Neuronal stem cell (in vitro differentiated cells): Measurements from ENCODE around the gene TBC1D16.

Experiments
- DNase-seq: peaks from one replicate; pipeline ENCODE4 v3.0.0-alpha.2; 2013; ENCODE audit warnings: low spot score
- H2AFZ ChIP-seq: one replicate; pipeline ENCODE4 v1.6.1; 2013; ENCODE audit warnings: mild to moderate bottlenecking, low read length, inconsistent platforms
- H2AK5ac ChIP-seq: 2 replicates; pipeline ENCODE4 v1.6.1; 2013; ENCODE audit warnings: low read depth, mild to moderate bottlenecking, inconsistent platforms, low read length, moderate library complexity, mixed read lengths
- H2BK120ac ChIP-seq: 2 replicates; pipeline ENCODE4 v1.6.1; 2013; ENCODE audit warnings: low read depth, mild to moderate bottlenecking, inconsistent platforms, low read length, moderate library complexity, mixed read lengths
- H2BK12ac ChIP-seq: one replicate; pipeline ENCODE4 v1.6.1; 2013; ENCODE audit warnings: low read length, inconsistent platforms
- H2BK15ac ChIP-seq: 2 replicates; pipeline ENCODE4 v1.6.1; 2013; ENCODE audit warnings: mild to moderate bottlenecking, low read length, inconsistent platforms, mixed read lengths
- H2BK5ac ChIP-seq: one replicate; pipeline ENCODE4 v1.6.1; 2013; ENCODE audit warnings: inconsistent platforms, mild to moderate bottlenecking, low read length, moderate library complexity
- H3K14ac ChIP-seq: one replicate; pipeline ENCODE4 v1.6.1; 2013; ENCODE audit warnings: low read length, inconsistent platforms
- H3K18ac ChIP-seq: 2 replicates; pipeline ENCODE4 v1.6.1; 2013; ENCODE audit warnings: low read length, inconsistent platforms
- H3K23ac ChIP-seq: 2 replicates; pipeline ENCODE4 v1.6.1; 2013; ENCODE audit warnings: low read depth, mild to moderate bottlenecking, mixed read lengths, low read length, inconsistent platforms; ENCODE audit not compliant: poor library complexity
- H3K27ac ChIP-seq: replicated peaks from 3 replicates; pipeline ENCODE4 v1.5.1; 2013; ENCODE audit warnings: low read length, inconsistent platforms
- H3K27me3 ChIP-seq, 3 experiments: 2 replicates each; pipeline ENCODE4 v1.6.1; 2013; ENCODE audit warnings: low read length in 3 of 3, mild to moderate bottlenecking in 2 of 3, inconsistent platforms in 1 of 3, low read depth in 1 of 3, mixed read lengths in 1 of 3, moderate library complexity in 1 of 3; ENCODE audit not compliant: control insufficient read depth in 3 of 3, insufficient read depth in 3 of 3
- H3K36me3 ChIP-seq, 2 donors: replicated peaks in 1 of 2; 2 replicates each; pipeline ENCODE4 v1.6.1; 2013; ENCODE audit warnings: low read length in 2 of 2; ENCODE audit not compliant: control insufficient read depth in 2 of 2, insufficient read depth in 2 of 2
- H3K4ac ChIP-seq: 2 replicates; pipeline ENCODE4 v1.6.1; 2013; ENCODE audit warnings: inconsistent platforms, mild to moderate bottlenecking, low read length, moderate library complexity
- H3K4me1 ChIP-seq, 2 donors: 1 replicate in 1 of 2; 2 replicates in 1 of 2; pipeline ENCODE4 v1.6.1; 2013; ENCODE audit warnings: low read length in 2 of 2, low read depth in 1 of 2; ENCODE audit not compliant: control insufficient read depth in 2 of 2, insufficient read depth in 1 of 2
- H3K4me2 ChIP-seq: one replicate; pipeline ENCODE4 v1.6.1; 2013; ENCODE audit warnings: mild to moderate bottlenecking, low read length, inconsistent platforms; ENCODE audit not compliant: insufficient read depth, poor library complexity, severe bottlenecking
- H3K4me3 ChIP-seq, 2 donors: 2 replicates each; pipeline ENCODE4 v1.5.1; 2013; ENCODE audit warnings: low read length in 2 of 2, mild to moderate bottlenecking in 2 of 2, inconsistent platforms in 1 of 2, moderate library complexity in 1 of 2
- H3K79me1 ChIP-seq: one replicate; pipeline ENCODE4 v1.6.1; 2013; ENCODE audit warnings: low read depth, mild to moderate bottlenecking, inconsistent platforms, low read length, moderate library complexity
- H3K9ac ChIP-seq: one replicate; pipeline ENCODE4 v1.6.1; 2013; ENCODE audit warnings: mild to moderate bottlenecking, low read depth, low read length, inconsistent platforms; ENCODE audit not compliant: poor library complexity
- H3K9me3 ChIP-seq, 2 donors: replicated peaks in 1 of 2; 2 replicates each; pipeline versions ENCODE3 to v1.6.1; 2013; ENCODE audit warnings: low read length in 2 of 2, mild to moderate bottlenecking in 2 of 2, inconsistent platforms in 1 of 2, low read depth in 1 of 2, mixed read lengths in 1 of 2, moderate library complexity in 1 of 2; ENCODE audit not compliant: control insufficient read depth in 2 of 2, insufficient read depth in 1 of 2
- H4K8ac ChIP-seq: one replicate; pipeline ENCODE4 v1.6.1; 2013; ENCODE audit warnings: low read depth, mild to moderate bottlenecking, inconsistent platforms, low read length, moderate library complexity
- H4K91ac ChIP-seq: one replicate; pipeline ENCODE4 v1.6.1; 2013; ENCODE audit warnings: low read length, low read depth, mild to moderate bottlenecking, inconsistent platforms; ENCODE audit not compliant: poor library complexity
- WGBS, 2 donors: extraction: QIAGEN DNeasy Blood & Tissue Kit; methylation state at CpG; one replicate each; pipeline ENCODE4 v1.1.7; 2013; ENCODE audit warnings: missing lambda C conversion rate in 2 of 2, mixed read lengths in 1 of 2; ENCODE audit not compliant: insufficient read length in 2 of 2, insufficient replicate concordance in 1 of 2; ENCODE audit errors: extremely low coverage in 2 of 2; 5-methylcytosine and 5-hydroxymethylcytosine counted together

Gene TBC1D16

DNA sequence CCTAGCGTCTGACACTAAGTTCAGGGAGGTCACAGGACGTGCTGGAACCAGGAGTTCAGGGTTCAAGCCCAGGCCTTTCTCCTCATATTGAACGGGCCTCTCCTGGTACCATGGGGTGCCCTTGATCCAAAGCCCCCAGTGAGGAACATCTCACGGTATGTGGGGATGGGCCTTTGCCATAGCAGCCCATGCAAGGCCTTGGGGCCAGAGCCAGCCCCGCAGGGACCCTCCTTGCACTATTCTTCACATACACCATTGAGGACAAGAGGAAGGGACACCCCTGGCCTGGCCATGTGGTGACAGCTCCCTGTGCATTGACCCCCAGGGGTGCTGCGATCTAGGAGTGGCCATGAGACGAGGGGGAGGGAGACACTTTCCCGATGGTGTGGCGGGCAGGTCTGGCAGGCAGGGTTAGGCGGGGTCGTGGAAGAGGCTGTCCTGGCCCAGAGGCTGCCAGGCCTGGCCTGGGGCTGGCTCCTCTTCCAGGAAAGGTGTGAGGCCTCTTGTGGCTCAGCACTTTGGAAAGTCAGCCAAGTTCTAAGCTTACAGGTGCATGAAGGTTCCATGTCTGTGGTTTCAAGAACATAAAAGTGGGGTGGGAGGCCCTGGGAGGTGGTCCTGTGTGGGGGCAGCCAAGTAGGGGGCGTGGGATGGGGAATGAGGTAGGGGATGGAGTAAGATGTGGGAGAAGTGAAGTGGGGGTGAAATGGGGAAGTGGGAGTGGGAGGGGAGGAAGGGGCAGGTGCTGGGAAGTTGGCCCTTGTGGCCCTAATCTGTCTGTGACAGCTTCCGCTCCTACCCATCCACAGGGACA lies 107.8 kb downstream of the TBC1D16 start:
- Histone ChIP-seq H3K36me3 (no peaks in the 10 kb centered on the region), H3K9me3 (no peaks in the 10 kb centered on the region), H3K27me3 (peaks cover 0 to 8% (median 4%) of the 10 kb centered on the region in 3 experiments), H3K14ac (no peak overlapping the region), H3K23ac (no peak overlapping the region), H2BK12ac (no peak overlapping the region), H3K4me3 (no peak overlapping the region), H2BK120ac (no peak overlapping the region), H3K4me2 (no peak overlapping the region), H3K9ac (no peak overlapping the region), H2AK5ac (peak overlapping the region; percentile 94), H4K8ac (no peak overlapping the region), H3K18ac (peak overlapping the region; percentile 1), H3K4me1 (peaks cover 17% of the 10 kb centered on the region in 2 donors), H2BK5ac (no peak overlapping the region), H3K27ac (no peak overlapping the region), H2AFZ (no peak overlapping the region), H2BK15ac (peak overlapping the region; percentile 30), H4K91ac (no peak overlapping the region), H3K79me1 (peaks cover 1% of the 10 kb centered on the region), H3K4ac (no peak overlapping the region)
- no CpG with 5 or more reads among the region's 13 CpGs for WGBS, 2 donors
- DNase-seq: no peak

DNA sequence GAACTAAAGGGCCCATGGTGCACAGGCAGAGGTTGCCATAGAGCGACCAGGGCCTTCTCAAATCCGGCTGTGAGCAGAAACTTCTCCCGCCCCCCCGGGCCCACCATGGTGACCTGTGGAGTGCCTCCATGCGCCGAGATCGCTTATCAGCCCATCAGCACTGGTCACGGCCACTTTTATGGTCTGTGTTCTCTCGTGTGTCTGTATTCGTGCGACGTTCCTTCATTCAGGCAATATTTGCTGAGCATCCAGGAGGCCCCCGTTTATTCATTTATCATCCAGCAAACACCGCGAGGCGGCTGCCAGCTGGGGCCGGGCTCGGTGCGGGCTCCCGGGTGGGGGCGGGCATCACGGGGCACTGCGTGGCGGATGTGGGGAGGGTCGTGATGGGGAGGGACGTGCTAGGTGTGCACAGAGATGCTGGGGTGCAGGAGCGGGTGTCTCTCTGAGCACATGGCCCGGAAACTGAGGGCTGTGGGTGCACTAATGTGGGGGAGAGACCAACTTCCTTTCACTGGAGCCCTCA lies 108.5 kb downstream of the TBC1D16 start:
- Histone ChIP-seq H3K9ac (no peak overlapping the region), H2BK120ac (no peak overlapping the region), H3K4ac (no peak overlapping the region), H3K18ac (no peak overlapping the region), H3K27me3 (peaks cover 0 to 8% (median 7%) of the 10 kb centered on the region in 3 experiments), H2BK5ac (no peak overlapping the region), H2BK12ac (no peak overlapping the region), H3K4me2 (no peak overlapping the region), H4K8ac (no peak overlapping the region), H3K36me3 (no peaks in the 10 kb centered on the region), H3K27ac (no peak overlapping the region), H3K4me1 (peaks cover 17% of the 10 kb centered on the region in 2 donors), H3K4me3 (no peak overlapping the region), H4K91ac (no peak overlapping the region), H2AFZ (no peak overlapping the region), H2AK5ac (peak overlapping the region; percentile 94), H3K79me1 (peaks cover 1% of the 10 kb centered on the region), H3K9me3 (no peaks in the 10 kb centered on the region), H2BK15ac (no peak overlapping the region), H3K23ac (peak overlapping the region; percentile 43), H3K14ac (no peak overlapping the region)
- no CpG with 5 or more reads among the region's 28 CpGs for WGBS, 2 donors
- DNase-seq: no peak

DNA sequence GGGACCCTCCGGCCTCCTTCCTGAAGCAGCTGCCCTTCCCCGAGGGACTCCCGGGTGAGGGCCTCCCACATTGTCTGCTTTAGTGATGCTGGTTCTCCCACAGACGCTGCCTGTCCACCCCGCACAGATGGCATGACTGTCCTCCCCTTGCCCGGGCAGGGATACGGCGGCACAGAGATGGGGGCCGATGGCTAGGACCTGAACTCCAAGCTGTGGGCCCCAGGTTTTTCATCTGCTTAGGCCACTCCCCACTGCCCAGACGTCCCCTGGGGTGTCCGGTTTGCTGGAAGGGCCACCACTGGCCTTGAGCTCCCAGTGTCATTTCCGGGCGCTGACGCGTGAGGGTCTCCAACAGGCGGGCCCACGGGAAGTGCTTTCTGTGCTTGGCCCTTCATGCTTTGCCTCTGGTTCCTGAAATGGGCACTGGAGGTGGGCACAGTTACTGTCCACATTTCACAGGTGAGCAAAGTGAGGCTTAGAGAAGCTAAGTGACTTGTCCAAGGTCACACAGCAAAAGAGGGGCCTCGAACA lies 109.0 kb downstream of the TBC1D16 start:
- Histone ChIP-seq H2BK5ac (no peak overlapping the region), H3K79me1 (peaks cover 1% of the 10 kb centered on the region), H3K4me2 (no peak overlapping the region), H2BK12ac (peak overlapping the region; percentile 41), H3K4ac (no peak overlapping the region), H3K27me3 (peaks cover 0 to 7% (median 7%) of the 10 kb centered on the region in 3 experiments), H3K4me1 (peaks cover 17% of the 10 kb centered on the region in 2 donors), H2BK15ac (no peak overlapping the region), H3K23ac (peak overlapping the region; percentile 55), H3K18ac (peak overlapping the region; percentile 83), H3K9me3 (no peaks in the 10 kb centered on the region), H4K8ac (no peak overlapping the region), H2BK120ac (no peak overlapping the region), H3K14ac (no peak overlapping the region), H4K91ac (no peak overlapping the region), H3K27ac (no peak overlapping the region), H3K4me3 (no peak overlapping the region), H3K9ac (no peak overlapping the region), H3K36me3 (no peaks in the 10 kb centered on the region), H2AFZ (peak overlapping the region; percentile 74), H2AK5ac (peak overlapping the region; percentile 94)
- no peak for DNase-seq
- WGBS, 2 donors: no CpG with 5 or more reads among the region's 18 CpGs

DNA sequence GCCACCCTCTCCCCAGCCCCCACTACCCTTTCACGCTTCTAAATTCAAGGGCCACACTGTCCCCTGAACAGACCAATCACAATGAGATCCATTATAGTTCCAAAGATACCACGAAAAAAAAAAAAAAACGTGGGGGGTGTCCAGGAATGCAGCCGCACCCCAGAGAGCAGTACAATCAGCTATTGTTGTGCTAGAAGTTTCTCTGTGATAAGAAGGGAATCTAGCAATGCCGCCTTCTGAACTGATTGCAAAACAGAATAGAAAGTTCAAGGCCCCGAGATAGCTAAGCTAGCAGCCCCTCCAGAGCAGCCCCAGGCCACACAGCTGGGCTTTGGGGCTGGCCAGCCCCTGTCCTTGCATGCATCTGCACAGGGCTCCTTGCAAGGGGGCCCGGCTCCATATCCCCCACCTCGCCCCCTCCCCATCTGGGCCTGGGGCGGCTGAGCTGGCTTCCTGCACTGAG lies 109.5 kb downstream of the TBC1D16 start:
- WGBS, 2 donors: no CpG with 5 or more reads among the region's 9 CpGs
- Histone ChIP-seq H2AFZ (peak overlapping the region; percentile 74), H3K4ac (no peak overlapping the region), H2BK120ac (no peak overlapping the region), H3K4me2 (no peak overlapping the region), H3K4me3 (no peak overlapping the region), H4K91ac (no peak overlapping the region), H3K23ac (peak overlapping the region; percentile 55), H3K18ac (peak overlapping the region; percentile 83), H3K4me1 (peaks cover 13 to 15% of the 10 kb centered on the region in 2 donors), H2BK12ac (peak overlapping the region; percentile 41), H3K27me3 (peaks cover 0 to 11% (median 6%) of the 10 kb centered on the region in 3 experiments), H3K14ac (no peak overlapping the region), H3K27ac (no peak overlapping the region), H3K79me1 (peaks cover 1% of the 10 kb centered on the region), H2AK5ac (peak overlapping the region; percentile 94), H2BK15ac (no peak overlapping the region), H3K9me3 (no peaks in the 10 kb centered on the region), H2BK5ac (no peak overlapping the region), H4K8ac (no peak overlapping the region), H3K9ac (no peak overlapping the region), H3K36me3 (no peaks in the 10 kb centered on the region)
- DNase-seq: no peak
